GM18505 (cell line): ENCODE data around the gene MMD.
"Not testable (repeated sequence)": the region's sequence is repeated elsewhere in the genome, so short reads cannot be mapped to it uniquely, and the experiment has no call there.

ENCODE experiments used
- ATAC-seq: cut with Tn5 transposase; IDR thresholded peaks from one replicate; pipeline ENCODE4 v1.9.1; 2021; ENCODE audit not compliant: unreplicated experiment
- POLR2A ChIP-seq: IDR thresholded peaks from 4 replicates; pipeline ENCODE4 v1.6.1; 2011; ENCODE audit warnings: borderline replicate concordance; ENCODE audit not compliant: insufficient read depth, insufficient read length; ENCODE audit errors: extremely low read depth

MMD gene

DNA sequence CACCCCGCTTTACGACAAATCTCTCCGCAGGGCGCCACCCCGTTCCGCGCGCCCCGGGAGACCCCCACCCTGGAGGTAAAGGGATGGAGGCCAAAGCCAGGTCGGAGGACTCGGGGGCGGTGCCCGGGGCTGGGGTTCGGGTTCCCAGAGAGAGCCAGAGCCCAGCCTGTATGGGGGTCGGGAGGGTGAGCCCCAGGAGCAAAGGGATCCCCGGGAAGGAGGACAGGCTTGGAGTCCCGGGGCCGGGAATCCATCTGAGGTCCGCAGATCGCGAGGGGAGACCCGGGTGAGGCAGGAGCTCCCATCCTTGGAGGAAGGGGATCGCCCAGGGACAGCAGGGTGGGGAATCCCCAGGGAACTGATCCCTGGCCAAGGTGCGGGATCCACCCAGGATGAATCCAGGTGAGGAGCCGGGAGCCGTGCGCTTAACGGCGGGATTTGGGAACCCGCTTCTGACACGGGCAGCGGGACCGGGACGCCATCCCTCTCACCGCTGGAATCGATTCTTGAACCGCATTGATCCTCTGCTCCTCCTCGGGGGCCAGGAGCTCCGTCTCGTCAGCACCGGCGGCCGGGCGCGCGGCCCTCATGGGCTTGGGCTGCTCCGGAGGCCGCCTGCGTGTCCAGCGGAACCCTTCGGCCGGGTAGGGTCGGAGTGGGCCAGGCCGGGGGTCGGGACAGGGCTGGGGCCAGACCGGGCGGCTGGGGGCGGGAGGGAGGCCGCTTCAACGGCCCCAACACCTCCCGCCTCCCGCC lies at the start of gene MMD:
Gene MMD, minus strand, starts transcription at position 657 of the 756 bp plus-strand sequence. Its CDS starts 140 bp downstream, at position 517.
- peak; percentile 2 for ATAC-seq
- peak; percentile 46 for TF ChIP-seq POLR2A

GRCh38 chr17:55466671-55467070 lies 45.0 kb upstream of the MMD start:
- no peak for ATAC-seq

GRCh38 chr17:55465771-55466170 lies 44.1 kb upstream of the MMD start:
- ATAC-seq: not testable (repeated sequence)

More at GRCh38 chr17:55466671-55467070, 45.0 kb upstream of the MMD start:
- TF ChIP-seq POLR2A: no peak

DNA sequence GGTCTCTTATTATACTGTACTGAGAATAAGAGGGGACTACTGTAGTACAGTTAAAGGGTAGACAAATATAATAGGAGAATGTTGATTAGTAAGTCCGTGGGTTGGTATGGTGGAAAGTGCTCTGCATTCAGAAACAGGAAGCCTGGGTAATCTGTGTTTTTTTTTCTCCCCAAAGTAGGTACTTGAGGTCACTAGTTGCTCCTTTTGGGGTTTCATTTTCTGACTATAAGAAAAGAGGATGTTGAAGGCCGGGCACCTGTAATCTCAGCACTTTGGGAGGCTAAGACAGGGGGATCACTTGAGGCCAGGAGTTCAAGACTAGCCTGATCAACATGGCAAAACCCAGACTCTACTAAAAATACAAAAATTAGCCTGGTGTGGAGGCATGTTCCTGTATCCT lies 42.0 kb upstream of the MMD start:
- ATAC-seq: peak; percentile 69
- TF ChIP-seq POLR2A: no peak

DNA sequence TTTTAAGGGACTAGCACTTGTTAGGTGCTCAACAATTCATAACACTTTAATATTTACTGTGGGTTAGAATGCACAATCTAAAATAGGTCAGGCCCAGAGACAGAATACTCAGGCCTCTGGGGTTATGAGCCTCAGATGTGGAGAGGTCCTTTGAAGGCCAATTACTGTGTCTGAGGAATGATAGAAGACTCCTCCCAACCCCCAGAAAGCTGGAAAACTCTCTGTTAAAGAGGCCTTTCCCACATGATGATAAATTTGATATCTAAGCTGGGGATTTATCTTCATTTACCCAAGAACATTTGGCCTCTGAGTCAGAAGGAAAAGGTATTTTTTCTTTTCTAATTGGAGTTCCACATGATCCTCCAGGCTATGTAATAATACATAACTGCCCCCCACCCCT lies 41.1 kb upstream of the MMD start:
- no peak for TF ChIP-seq POLR2A
- ATAC-seq: no peak

DNA sequence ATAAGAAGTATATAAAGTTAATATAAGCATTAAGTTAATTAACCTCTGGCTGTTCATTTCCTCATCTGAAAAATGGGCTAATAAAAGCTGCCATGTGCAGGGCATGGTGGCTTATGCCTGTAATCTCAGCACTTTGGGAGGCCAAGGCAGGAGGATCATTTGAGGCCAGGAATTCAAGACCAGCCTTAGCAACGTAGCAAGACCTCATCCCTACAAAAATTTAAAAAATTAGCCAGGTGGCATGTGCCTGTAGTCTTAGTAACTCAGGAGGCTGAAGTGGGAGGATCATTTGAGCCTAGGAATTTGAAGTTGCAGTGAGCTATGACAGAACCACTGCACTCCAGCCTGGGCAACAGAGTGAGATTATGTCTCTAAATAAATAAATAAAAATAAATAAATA lies 40.6 kb upstream of the MMD start:
- ATAC-seq: no peak
- no peak for TF ChIP-seq POLR2A

DNA sequence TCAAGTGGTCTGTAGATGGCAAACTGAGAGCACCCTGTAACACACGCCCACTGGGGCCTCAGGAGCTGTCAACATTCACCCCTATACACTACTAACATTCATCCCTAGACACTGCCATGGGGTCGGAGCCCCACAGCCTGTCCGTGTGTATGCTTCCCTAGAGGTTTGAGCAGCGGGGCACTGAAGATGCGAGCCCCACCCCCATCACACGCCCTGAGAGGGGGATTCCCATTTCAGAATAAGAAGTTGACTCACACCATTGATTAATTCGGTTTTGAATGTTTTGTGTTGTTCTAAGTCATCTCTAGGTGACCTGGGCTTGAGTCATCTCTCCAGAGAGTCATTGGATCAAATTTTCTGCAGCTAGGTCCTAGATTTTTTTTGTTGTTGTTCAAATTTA lies 37.3 kb upstream of the MMD start:
- ATAC-seq: no peak

DNA sequence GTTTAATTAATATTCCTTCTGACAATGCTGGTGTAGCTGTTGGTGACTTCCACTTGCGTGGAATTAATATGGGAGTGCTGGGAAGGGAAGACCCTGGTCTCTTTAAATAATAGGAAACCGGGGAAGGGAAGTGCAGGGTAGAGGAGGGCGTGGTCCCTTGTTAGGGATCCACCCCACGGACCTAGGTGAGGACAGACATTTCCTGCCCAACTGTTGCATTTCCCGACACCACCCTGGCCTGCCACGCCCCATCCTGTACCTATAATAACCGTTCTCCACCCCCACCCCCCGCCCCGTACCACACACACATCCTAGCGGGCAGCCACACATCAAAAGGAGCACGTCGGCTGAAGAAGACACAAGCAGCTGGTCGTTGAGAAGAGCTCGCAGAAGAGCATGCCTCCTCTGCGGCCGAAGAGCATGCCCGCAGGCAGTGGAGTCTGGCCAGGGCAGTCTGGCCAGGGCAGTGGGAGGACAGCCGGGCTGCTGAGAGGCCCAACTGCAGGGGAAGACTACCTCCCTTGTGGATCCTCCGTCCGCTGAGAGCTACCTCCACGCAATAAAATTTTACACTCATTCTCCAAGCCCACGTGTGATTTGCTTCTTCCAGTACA lies 36.8 kb upstream of the MMD start:
- TF ChIP-seq POLR2A: no peak

More for the DNA sequence above, 37.3 kb upstream of the MMD start:
- no peak for TF ChIP-seq POLR2A

GRCh38 chr17:55456307-55457240 lies 34.9 kb upstream of the MMD start:
- no peak for ATAC-seq
- TF ChIP-seq POLR2A: no peak

More for the DNA sequence above, 36.8 kb upstream of the MMD start:
- ATAC-seq: no peak

DNA sequence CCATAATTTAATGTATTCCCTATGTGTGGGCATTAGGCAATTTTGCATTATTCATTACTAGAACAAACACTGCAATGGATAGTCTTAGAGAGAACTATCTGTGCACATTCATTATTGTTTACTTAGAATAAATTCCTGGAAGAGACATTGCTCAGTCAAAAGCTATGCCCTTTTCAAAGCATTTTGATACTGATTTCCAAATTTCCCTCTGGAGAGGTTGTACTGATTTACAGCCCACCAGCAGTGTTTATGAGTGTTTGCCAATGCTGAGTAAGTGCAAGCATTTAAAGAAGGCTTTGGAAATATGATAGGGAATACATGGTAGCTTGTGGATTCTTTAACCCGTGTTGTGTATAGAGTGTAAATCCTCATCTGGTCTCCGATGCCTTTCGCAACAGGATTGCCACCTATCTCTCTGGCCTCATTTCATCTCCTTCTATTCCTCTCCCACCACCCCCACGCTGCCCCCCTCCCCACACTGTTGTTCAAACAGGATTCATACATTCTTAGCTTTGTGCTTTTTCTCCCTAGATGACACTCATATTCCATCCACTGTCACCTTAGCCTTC lies 33.4 kb upstream of the MMD start:
- ATAC-seq: no peak
- TF ChIP-seq POLR2A: no peak

GRCh38 chr17:55453839-55454557 lies 32.4 kb upstream of the MMD start:
- TF ChIP-seq POLR2A: no peak
- no peak for ATAC-seq

DNA sequence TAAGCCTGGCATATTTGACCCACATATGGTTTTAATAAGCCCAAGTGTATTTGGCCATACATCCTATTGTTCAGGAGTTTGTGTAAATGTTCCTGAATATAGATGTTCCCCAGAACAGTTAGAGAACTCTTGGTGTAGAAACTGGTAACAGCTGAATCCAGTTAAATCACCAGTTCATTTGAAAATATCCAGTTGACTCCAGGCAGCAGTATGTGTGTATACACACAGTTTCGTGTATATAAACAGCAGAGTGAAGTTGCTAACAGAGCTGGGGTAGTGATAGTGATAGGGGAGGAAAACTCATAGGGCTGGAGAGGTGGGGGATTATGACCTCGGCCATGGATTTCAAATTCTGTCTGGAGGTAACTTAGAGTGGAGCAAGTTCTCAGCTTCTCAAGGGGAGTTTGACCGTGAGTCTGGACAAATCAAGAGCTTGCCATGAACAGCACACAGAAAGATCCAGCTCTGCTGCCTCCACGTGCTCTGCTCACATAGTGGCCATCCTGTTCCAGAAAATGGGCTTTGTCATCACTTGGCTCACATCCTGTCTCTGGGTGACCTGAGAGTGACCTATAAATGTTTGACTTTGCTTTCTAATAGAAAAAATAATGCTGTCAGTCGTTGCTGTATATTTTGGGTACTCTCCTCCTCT lies 30.6 kb upstream of the MMD start:
- TF ChIP-seq POLR2A: no peak
- ATAC-seq: no peak
